Measurements from ENCODE around the gene GULP1. TPM values are rescaled to one million over a fixed set of nuclear protein-coding genes. Genes with fewer than 3 reads are reported as not detected.

The GULP1 gene
- total and polyA plus RNA-seq, 2 of the 13 experiments (the other 11 are each of a cell fraction or from before 2014, with no cell fraction given) = 0.15 TPM; not detected in 1

GRCh38 chr2:188251034-188251433, 40.6 kb upstream of the GULP1 start (continued):
- TF ChIP-seq ZNF577 (CRISPR knock-in tag; IDR thresholded peaks at IDR 0.05; ENCODE audit: borderline replicate concordance, low read depth) (no peak), DRAP1 (CRISPR knock-in tag; IDR thresholded peaks at IDR 0.05) (no peak), ZNF549 (CRISPR knock-in tag; IDR thresholded peaks at IDR 0.05) (no peak), RFXANK (CRISPR knock-in tag; IDR thresholded peaks at IDR 0.05) (no peak), UBTF (CRISPR knock-in tag; IDR thresholded peaks at IDR 0.05) (no peak), ZNF10 (CRISPR knock-in tag; IDR thresholded peaks at IDR 0.05; ENCODE audit: borderline replicate concordance, low read depth) (no peak), CBX5 (CRISPR knock-in tag; IDR thresholded peaks at IDR 0.05; ENCODE audit: borderline replicate concordance) (no peak), TBX3 (IDR thresholded peaks at IDR 0.05; ENCODE audit: borderline replicate concordance) (no peak)

GRCh38 chr2:188256420-188256819, 35.3 kb upstream of the GULP1 start:
- H3K27me3 ChIP-seq (ENCODE audit: control insufficient read depth in 1 of 2, insufficient read depth in 2 of 2, low read length in 2 of 2) = no peaks in the 10 kb centered on the region
- no peak overlapping the region for H3K4me3 ChIP-seq (replicated peaks in 1 of 3; ENCODE audit: insufficient read depth in 1 of 3, low read depth in 2 of 3, low read length in 3 of 3)
- ATAC-seq (no peak), DNase-seq (ENCODE audit: low spot score) (no peak), FAIRE-seq (no peak)
- no TSS peak for BruUV-seq (replicated peaks)
- intact Hi-C loops (cut with micrococcal nuclease; ENCODE audit: unreplicated experiment) = no loop called here
- no peak overlapping the region for H3K27ac ChIP-seq (ENCODE audit: extremely low read length, insufficient read depth, low read length)
- H3K4me2 ChIP-seq (ENCODE audit: low read depth, low read length) = no peak overlapping the region
- H2AFZ ChIP-seq (ENCODE audit: low read length) = no peak overlapping the region
- in situ Hi-C loops (cut with HindIII; ENCODE audit: extremely low pct_ligation_motif_present, low pct_unique_long_range_greater_than_20kb) = no loop called here
- no peaks in the 10 kb centered on the region for H3K79me2 ChIP-seq (ENCODE audit: insufficient read depth, low read length)
- no peaks in the 10 kb centered on the region for H3K4me1 ChIP-seq (ENCODE audit: insufficient read depth, low read length)
- H3K9me3 ChIP-seq (ENCODE audit: low read length) = no peaks in the 10 kb centered on the region
- H4K20me1 ChIP-seq (ENCODE audit: insufficient read depth, low read length) = no peaks in the 10 kb centered on the region
- CTCF ChIA-PET (ENCODE audit: low intra/inter-chr PET ratio, low total read pairs) = no interaction called here
- no peak overlapping the region for H3K9ac ChIP-seq (ENCODE audit: insufficient read depth, low read depth, low read length)
- H3K36me3 ChIP-seq (replicated peaks in 1 of 2; ENCODE audit: control insufficient read depth in 1 of 2, insufficient read depth in 2 of 2, low read length in 2 of 2) = no peaks in the 10 kb centered on the region
- POLR2A ChIA-PET = no interaction called here
- no peak for TF ChIP-seq ZNF33B (CRISPR knock-in tag; IDR thresholded peaks at IDR 0.05)
- TF ChIP-seq SNAPC5 (CRISPR knock-in tag; IDR thresholded peaks at IDR 0.05; ENCODE audit: borderline replicate concordance) = no peak
- no peak for TF ChIP-seq NFE2L2 (IDR thresholded peaks at IDR 0.05; ENCODE audit: low read length)
- no peak for TF ChIP-seq ZFP37 (CRISPR knock-in tag; IDR thresholded peaks at IDR 0.05; ENCODE audit: borderline replicate concordance)
- no peak for TF ChIP-seq ZFP90 (CRISPR knock-in tag; IDR thresholded peaks at IDR 0.05; ENCODE audit: borderline replicate concordance)
- TF ChIP-seq REL (CRISPR knock-in tag; conservative IDR thresholded peaks at IDR 0.05) = no peak
- no peak for TF ChIP-seq ZNF292 (CRISPR knock-in tag; IDR thresholded peaks at IDR 0.05; ENCODE audit: borderline replicate concordance, low read depth)
- no peak for TF ChIP-seq PHB2 (IDR thresholded peaks at IDR 0.05; ENCODE audit: partially characterized antibody)
- no peak for TF ChIP-seq MYC (CRISPR knock-in tag; IDR thresholded peaks at IDR 0.05; ENCODE audit: borderline replicate concordance)
- no peak for TF ChIP-seq ZNF7 (CRISPR knock-in tag; IDR thresholded peaks at IDR 0.05)
- no peak for TF ChIP-seq ZNF260 (CRISPR knock-in tag; IDR thresholded peaks at IDR 0.05; ENCODE audit: borderline replicate concordance, low read depth)

Data from HepG2 (cell line).